Hepatocyte (in vitro differentiated cells): Measurements from ENCODE around the gene UBXN11. TPM values are rescaled to one million over a fixed set of nuclear protein-coding genes. Genes with fewer than 3 reads are reported as not detected.

ENCODE experiments used
- DNase-seq: peaks from one replicate; pipeline ENCODE4 v3.0.0-alpha.2; 2016; ENCODE audit warnings: low spot score
- H2AFZ ChIP-seq: fragments of 200-600 bp; sonication (generic); 2 replicates; pipeline ENCODE4 v1.6.0; 2016; ENCODE audit warnings: antibody characterized with exemption, mild to moderate bottlenecking
- H3K27ac ChIP-seq: fragments of 200-600 bp; sonication (generic); 2 replicates; pipeline ENCODE4 v1.5.1; 2016; ENCODE audit warnings: mild to moderate bottlenecking
- H3K27me3 ChIP-seq: fragments of 200-600 bp; sonication (generic); 2 replicates; pipeline ENCODE4 v1.6.1; 2016
- H3K36me3 ChIP-seq: fragments of 200-600 bp; sonication (generic); replicated peaks from 2 replicates; pipeline ENCODE4 v1.5.1; 2016; ENCODE audit warnings: low read depth; ENCODE audit not compliant: insufficient read depth
- H3K4me1 ChIP-seq: fragments of 200-600 bp; sonication (generic); 2 replicates; pipeline ENCODE4 v1.5.1; 2016; ENCODE audit warnings: mild to moderate bottlenecking, moderate library complexity; ENCODE audit not compliant: insufficient read depth
- H3K4me2 ChIP-seq: fragments of 200-600 bp; sonication (generic); 2 replicates; pipeline ENCODE4 v1.6.0; 2016
- H3K4me3 ChIP-seq: fragments of 200-600 bp; sonication (generic); 2 replicates; pipeline ENCODE4 v1.5.1; 2016; ENCODE audit warnings: mild to moderate bottlenecking
- H3K79me2 ChIP-seq: fragments of 200-600 bp; sonication (generic); 2 replicates; pipeline ENCODE4 v1.6.0; 2017; ENCODE audit warnings: mild to moderate bottlenecking
- H3K9me2 ChIP-seq: fragments of 200-600 bp; sonication (generic); replicated peaks from 2 replicates; pipeline ENCODE4 v1.6.0; 2017; ENCODE audit warnings: mild to moderate bottlenecking; ENCODE audit not compliant: insufficient read depth
- H3K9me3 ChIP-seq: fragments of 200-600 bp; sonication (generic); 2 replicates; pipeline ENCODE4 v1.5.1; 2016; ENCODE audit warnings: low read depth, mild to moderate bottlenecking
- H4K20me1 ChIP-seq: fragments of 200-600 bp; sonication (generic); 2 replicates; pipeline ENCODE4 v1.6.0; 2016; ENCODE audit warnings: mild to moderate bottlenecking; ENCODE audit not compliant: insufficient read depth, poor library complexity, severe bottlenecking
- EZH2 ChIP-seq: fragments of 200-600 bp; sonication (generic); IDR thresholded peaks from 2 replicates; pipeline ENCODE4 v1.6.1; 2016; ENCODE audit warnings: antibody characterized with exemption, mild to moderate bottlenecking, borderline replicate concordance
- EZH2phosphoT487 ChIP-seq: fragments of 200-600 bp; sonication (generic); IDR thresholded peaks from one replicate; pipeline ENCODE4 v1.6.1; 2018; ENCODE audit warnings: antibody characterized with exemption, mild to moderate bottlenecking, low read depth, moderate library complexity; ENCODE audit not compliant: unreplicated experiment, severe bottlenecking
- WGBS: methylation state at CpG from one replicate; pipeline ENCODE4 v1.1.6; 2016; ENCODE audit warnings: low lambda C conversion rate; ENCODE audit errors: missing lambda C conversion rate; 5-methylcytosine and 5-hydroxymethylcytosine counted together
- polyA plus RNA-seq: library from polyadenylated mRNA; unstranded; fragments of >200 nt; fragmentation: Nextera tagmentation; extraction: Ambion mirVana; gene quantifications from 2 replicates; pipeline ENCODE4 v1.2.1, GENCODE V29; 2016
- total RNA-seq: library from RNA; depleted of rRNA; stranded (reverse); fragments of >200 nt; gene quantifications from 2 replicates; pipeline ENCODE4 v1.2.3, GENCODE V29; 2014
- TF ChIP-seq, protein P1 (sequence below): fragments of 200-600 bp; sonication (generic); IDR thresholded peaks from 2 replicates; pipeline ENCODE4 v1.5.1; 2016; ENCODE audit warnings: antibody characterized with exemption, mild to moderate bottlenecking; ENCODE audit not compliant: poor library complexity

The UBXN11 gene
- total and polyA plus RNA-seq, 2 experiments from 2014 or later, result 3.1 to 17.1 TPM

DNA sequence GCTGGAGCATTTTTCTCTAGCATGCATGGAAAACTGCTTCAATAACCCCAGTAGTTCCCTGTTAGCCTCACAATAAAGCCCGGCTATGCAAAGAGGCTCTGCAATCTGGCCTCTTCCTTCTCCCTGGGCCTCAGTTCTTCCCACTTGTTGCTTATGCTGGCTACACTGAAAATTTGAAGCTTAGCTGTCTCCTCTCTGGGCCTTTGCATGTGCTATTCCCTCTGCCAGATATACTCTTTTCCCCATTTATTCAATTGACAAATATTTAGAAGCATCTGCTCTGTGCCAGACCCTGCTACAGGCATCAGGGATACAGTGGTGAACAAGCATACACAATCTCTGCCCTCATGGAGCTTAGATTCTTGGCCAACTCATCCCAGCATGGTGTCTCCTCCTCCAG, 32.2 kb upstream of the UBXN11 start:
- no peak for TF ChIP-seq EZH2phosphoT487
- no peak for TF ChIP-seq EZH2
- TF ChIP-seq, protein P1, sequence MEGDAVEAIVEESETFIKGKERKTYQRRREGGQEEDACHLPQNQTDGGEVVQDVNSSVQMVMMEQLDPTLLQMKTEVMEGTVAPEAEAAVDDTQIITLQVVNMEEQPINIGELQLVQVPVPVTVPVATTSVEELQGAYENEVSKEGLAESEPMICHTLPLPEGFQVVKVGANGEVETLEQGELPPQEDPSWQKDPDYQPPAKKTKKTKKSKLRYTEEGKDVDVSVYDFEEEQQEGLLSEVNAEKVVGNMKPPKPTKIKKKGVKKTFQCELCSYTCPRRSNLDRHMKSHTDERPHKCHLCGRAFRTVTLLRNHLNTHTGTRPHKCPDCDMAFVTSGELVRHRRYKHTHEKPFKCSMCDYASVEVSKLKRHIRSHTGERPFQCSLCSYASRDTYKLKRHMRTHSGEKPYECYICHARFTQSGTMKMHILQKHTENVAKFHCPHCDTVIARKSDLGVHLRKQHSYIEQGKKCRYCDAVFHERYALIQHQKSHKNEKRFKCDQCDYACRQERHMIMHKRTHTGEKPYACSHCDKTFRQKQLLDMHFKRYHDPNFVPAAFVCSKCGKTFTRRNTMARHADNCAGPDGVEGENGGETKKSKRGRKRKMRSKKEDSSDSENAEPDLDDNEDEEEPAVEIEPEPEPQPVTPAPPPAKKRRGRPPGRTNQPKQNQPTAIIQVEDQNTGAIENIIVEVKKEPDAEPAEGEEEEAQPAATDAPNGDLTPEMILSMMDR, result no peak
- no peaks in the 10 kb centered on the region for H3K36me3 ChIP-seq
- H3K9me2 ChIP-seq, result no peaks in the 10 kb centered on the region
- H2AFZ ChIP-seq, result no peak overlapping the region
- no peak for DNase-seq
- H4K20me1 ChIP-seq, result no peaks in the 10 kb centered on the region
- 87% methylated on average over 1 of the region's 1 CpG for WGBS
- H3K4me1 ChIP-seq, result no peaks in the 10 kb centered on the region
- H3K79me2 ChIP-seq, result no peaks in the 10 kb centered on the region
- H3K4me3 ChIP-seq, result no peak overlapping the region
- H3K4me2 ChIP-seq, result no peak overlapping the region
- no peaks in the 10 kb centered on the region for H3K9me3 ChIP-seq
- no peak overlapping the region for H3K27ac ChIP-seq
- no peaks in the 10 kb centered on the region for H3K27me3 ChIP-seq

DNA sequence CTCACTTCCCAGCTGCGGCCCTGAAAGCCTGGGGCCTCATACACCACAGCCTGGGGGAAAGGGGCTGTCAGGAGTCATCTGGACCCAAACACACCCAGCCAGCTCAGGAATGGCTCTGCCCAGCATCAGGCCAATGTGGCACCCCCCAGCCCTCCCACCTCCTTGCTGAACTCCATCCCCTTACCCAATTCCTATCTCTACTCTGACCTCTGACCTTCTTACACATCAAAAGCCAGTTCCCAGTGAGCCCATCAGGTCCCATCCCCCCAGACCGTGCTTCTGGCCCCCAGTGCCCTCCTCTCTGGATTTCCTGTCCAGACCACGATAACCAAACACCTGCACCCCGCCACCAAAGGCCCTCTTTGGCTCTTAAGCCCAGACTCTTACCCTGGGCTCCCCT, 31.2 kb upstream of the UBXN11 start:
- TF ChIP-seq EZH2, result no peak
- TF ChIP-seq EZH2phosphoT487, result no peak
- DNase-seq, result no peak

DNA sequence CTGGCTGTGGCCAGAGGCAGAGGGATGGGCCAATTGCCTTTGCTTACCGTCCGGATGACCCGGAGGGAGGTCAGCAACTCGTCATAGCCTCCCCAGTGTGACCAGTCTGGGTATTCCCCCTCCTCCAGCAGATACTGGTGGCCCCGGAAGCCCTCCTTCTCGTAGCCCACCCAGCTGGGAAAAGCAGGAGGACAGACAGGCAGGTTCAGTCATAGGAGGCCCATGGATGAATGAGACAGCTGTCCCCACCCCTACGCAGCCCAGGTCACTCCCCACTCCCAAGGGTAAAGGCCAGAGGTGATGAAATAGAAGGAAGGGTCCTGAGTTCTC, 30.7 kb upstream of the UBXN11 start:
- no peaks in the 10 kb centered on the region for H3K4me1 ChIP-seq
- H4K20me1 ChIP-seq, result no peaks in the 10 kb centered on the region
- H3K9me3 ChIP-seq, result no peaks in the 10 kb centered on the region
- no peaks in the 10 kb centered on the region for H3K79me2 ChIP-seq
- no peaks in the 10 kb centered on the region for H3K27me3 ChIP-seq
- TF ChIP-seq, protein P1, result no peak
- no peak for TF ChIP-seq EZH2
- no peak for TF ChIP-seq EZH2phosphoT487
- no peak for DNase-seq
- no peak overlapping the region for H2AFZ ChIP-seq
- WGBS, result 79% methylated on average over 7 of the region's 7 CpGs
- H3K4me3 ChIP-seq, result no peak overlapping the region
- no peaks in the 10 kb centered on the region for H3K36me3 ChIP-seq
- no peaks in the 10 kb centered on the region for H3K9me2 ChIP-seq
- H3K4me2 ChIP-seq, result no peak overlapping the region
- peak overlapping the region; percentile 83 for H3K27ac ChIP-seq

More for the DNA sequence above, 31.2 kb upstream of the UBXN11 start:
- Histone ChIP-seq H3K4me1 (no peaks in the 10 kb centered on the region), H3K4me2 (no peak overlapping the region), H3K9me2 (no peaks in the 10 kb centered on the region), H3K9me3 (no peaks in the 10 kb centered on the region), H4K20me1 (no peaks in the 10 kb centered on the region), H3K4me3 (no peak overlapping the region), H3K27ac (no peak overlapping the region), H2AFZ (no peak overlapping the region), H3K79me2 (no peaks in the 10 kb centered on the region), H3K36me3 (no peaks in the 10 kb centered on the region), H3K27me3 (no peaks in the 10 kb centered on the region)
- WGBS, result 76% methylated on average over 4 of the region's 4 CpGs

DNA sequence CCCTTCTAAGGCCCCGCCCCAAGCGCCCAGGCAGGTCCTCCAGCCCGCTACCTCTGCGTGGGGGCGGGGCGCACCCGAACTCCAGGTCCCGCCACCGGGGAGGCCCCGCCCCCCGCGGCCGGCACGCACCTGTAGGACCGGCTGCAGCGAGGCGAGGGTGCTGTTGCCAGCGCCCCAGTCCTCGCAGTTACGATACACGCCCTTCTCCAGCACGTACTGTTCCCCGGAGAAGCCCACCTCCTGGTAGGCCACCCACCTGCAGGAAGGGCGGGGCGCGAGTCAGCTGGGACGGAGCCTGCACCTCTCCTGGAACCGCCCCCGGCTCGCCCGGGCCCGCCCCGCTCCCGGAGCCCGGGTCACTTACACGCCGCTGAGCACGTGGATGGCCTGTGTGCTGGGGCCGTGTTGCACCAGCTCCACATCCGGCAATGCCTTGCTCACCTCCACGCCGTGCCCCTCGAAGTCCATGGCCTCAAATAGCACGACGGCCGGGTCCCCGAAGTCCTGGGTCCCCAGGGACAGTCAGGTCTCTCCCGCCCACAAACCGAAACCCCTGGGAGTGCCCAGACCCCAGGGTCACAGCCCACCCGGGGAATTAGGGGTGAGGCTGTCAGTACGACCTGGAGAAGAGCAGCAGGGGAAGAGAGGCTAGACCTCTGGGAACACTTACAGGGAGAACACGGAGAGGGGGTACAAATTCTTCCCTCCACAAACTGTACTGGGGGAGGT, 30.2 kb upstream of the UBXN11 start:
- no peaks in the 10 kb centered on the region for H4K20me1 ChIP-seq
- H3K36me3 ChIP-seq, result no peaks in the 10 kb centered on the region
- H3K79me2 ChIP-seq, result no peaks in the 10 kb centered on the region
- peak overlapping the region; percentile 83 for H3K27ac ChIP-seq
- no peaks in the 10 kb centered on the region for H3K27me3 ChIP-seq
- peak; percentile 95 for DNase-seq
- no peaks in the 10 kb centered on the region for H3K9me2 ChIP-seq
- peak overlapping the region; percentile 69 for H2AFZ ChIP-seq
- no peaks in the 10 kb centered on the region for H3K4me1 ChIP-seq
- no peaks in the 10 kb centered on the region for H3K9me3 ChIP-seq
- 18% methylated on average over 40 of the region's 52 CpGs for WGBS
- H3K4me3 ChIP-seq, result peak overlapping the region; percentile 54
- TF ChIP-seq, protein P1, result no peak
- H3K4me2 ChIP-seq, result peak overlapping the region; percentile 90
